ENCODE results near the gene FAM76A. TPM values are rescaled to one million over a fixed set of nuclear protein-coding genes. Genes with fewer than 3 reads are reported as not detected.

FAM76A gene
- total RNA-seq, 4 donors from 2014 or later: 4.9 to 14.7 (median 9.5) TPM

DNA sequence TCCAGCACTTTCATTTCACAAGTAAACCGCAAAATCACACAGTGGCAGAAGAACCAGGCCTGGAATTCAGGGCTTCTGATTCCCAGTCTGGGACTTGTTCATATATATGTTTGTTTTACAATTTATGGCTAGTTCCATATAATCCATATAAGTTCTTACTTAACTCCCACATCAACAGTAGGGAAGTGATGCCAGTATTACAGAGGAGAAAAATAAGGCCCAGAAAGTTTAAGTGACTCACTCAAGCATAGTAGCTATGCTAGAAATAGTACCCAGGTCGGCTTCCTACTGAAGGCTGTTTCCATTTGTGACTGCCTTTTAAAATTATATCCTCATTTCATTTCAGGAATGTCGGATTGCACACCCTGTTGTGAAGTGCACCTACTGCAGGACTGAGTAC is 1.4 kb downstream of the FAM76A start:
- Histone ChIP-seq H3K4me3 (peak overlapping the region in 1 of 4 donors; percentile 80), H3K9me3 (no peaks in the 10 kb centered on the region), H3K27me3 (no peaks in the 10 kb centered on the region), H3K4me1 (peaks cover 6 to 21% (median 7%) of the 10 kb centered on the region in 3 donors), H3K27ac (peak overlapping the region in 2 of 4 donors; percentile 92), H3K36me3 (peaks cover 0 to 36% (median 5%) of the 10 kb centered on the region in 3 donors)
- 63 to 65% methylated on average over 3 of the region's 3 CpGs for WGBS, 2 donors
- intact Hi-C loops (cut with DNase I): no loop called here
- TF ChIP-seq, protein P1, sequence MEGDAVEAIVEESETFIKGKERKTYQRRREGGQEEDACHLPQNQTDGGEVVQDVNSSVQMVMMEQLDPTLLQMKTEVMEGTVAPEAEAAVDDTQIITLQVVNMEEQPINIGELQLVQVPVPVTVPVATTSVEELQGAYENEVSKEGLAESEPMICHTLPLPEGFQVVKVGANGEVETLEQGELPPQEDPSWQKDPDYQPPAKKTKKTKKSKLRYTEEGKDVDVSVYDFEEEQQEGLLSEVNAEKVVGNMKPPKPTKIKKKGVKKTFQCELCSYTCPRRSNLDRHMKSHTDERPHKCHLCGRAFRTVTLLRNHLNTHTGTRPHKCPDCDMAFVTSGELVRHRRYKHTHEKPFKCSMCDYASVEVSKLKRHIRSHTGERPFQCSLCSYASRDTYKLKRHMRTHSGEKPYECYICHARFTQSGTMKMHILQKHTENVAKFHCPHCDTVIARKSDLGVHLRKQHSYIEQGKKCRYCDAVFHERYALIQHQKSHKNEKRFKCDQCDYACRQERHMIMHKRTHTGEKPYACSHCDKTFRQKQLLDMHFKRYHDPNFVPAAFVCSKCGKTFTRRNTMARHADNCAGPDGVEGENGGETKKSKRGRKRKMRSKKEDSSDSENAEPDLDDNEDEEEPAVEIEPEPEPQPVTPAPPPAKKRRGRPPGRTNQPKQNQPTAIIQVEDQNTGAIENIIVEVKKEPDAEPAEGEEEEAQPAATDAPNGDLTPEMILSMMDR (IDR thresholded peaks at IDR 0.05): no peak
- no peak for TF ChIP-seq POLR2A (IDR thresholded peaks at IDR 0.05)
- DNase-seq: no peak

DNA sequence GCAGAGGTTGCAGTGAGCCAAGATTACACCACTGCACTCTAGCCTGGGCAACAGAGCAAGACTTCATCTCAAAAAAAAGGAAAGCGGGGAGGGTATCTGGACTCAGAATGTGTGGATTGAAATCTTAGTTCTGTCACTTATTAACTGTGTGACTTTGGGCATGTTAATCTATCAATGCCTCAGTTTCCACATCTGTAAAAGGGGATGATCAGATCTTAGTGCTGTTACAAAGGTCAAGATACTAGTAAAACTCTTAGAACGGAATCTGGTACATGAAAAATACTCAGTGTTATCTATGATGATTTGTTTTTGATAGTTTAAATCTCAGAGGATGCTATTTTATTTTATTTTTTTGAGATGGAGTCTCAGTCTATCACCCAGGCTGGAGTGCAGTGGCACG is 10.5 kb downstream of the FAM76A start:
- Histone ChIP-seq H3K4me3 (no peak overlapping the region), H3K9me3 (no peaks in the 10 kb centered on the region), H3K36me3 (peaks cover 0 to 87% (median 12%) of the 10 kb centered on the region in 3 donors), H3K27me3 (no peaks in the 10 kb centered on the region), H3K27ac (no peak overlapping the region), H3K4me1 (no peaks in the 10 kb centered on the region)
- 92% methylated on average over 3 of the region's 3 CpGs for WGBS, 2 donors
- intact Hi-C loops (cut with DNase I): no loop called here
- DNase-seq: no peak
- TF ChIP-seq POLR2A (IDR thresholded peaks at IDR 0.05): no peak
- TF ChIP-seq, protein P1 (IDR thresholded peaks at IDR 0.05): no peak

DNA sequence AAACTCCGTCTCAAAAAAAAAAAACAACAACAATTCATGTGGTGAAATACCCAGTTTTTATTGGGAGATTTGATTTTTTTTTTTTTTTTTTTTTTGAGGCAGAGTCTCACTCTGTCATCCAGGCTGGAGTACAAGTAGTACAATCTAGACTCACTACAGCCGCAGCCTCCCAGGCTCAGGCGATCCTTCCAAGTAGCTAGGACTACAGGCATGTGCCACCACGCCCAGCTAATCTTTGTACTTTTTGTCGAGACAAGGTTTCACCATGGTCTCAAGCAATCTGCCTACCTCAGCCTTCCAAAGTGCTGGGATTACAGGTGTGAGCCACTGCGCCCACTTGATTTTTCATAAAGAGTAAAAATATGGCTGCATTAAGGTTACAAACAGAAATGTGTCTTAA is 15.4 kb downstream of the FAM76A start:
- no peak overlapping the region for H3K27ac ChIP-seq
- H3K27me3 ChIP-seq: no peaks in the 10 kb centered on the region
- WGBS, 2 donors: 75 to 85% methylated on average over 6 of the region's 6 CpGs
- intact Hi-C loops (cut with DNase I): no loop called here
- no peak overlapping the region for H3K4me3 ChIP-seq
- H3K4me1 ChIP-seq: no peaks in the 10 kb centered on the region
- DNase-seq: no peak
- peaks cover 13 to 80% (median 14%) of the 10 kb centered on the region in 3 donors for H3K36me3 ChIP-seq
- TF ChIP-seq POLR2A (IDR thresholded peaks at IDR 0.05): no peak
- TF ChIP-seq, protein P1 (IDR thresholded peaks at IDR 0.05): no peak
- H3K9me3 ChIP-seq: no peaks in the 10 kb centered on the region

DNA sequence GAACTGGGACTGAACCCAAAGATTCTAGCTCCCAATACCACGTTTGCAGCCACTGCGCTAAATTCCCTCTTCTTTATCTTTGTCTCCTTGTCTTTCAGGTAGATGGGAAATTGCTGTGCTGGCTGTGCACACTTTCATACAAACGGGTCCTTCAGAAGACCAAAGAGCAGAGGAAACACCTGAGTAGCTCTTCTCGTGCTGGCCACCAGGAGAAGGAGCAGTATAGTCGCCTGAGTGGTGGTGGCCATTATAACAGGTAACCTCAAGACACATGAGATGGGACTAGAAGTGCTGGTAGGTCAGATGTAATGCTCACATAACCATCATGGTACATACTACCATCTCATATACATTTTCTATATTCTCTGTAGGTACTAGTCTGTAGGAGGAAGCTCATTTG is 18.8 kb downstream of the FAM76A start:
- intact Hi-C loops (cut with DNase I): no loop called here

DNA sequence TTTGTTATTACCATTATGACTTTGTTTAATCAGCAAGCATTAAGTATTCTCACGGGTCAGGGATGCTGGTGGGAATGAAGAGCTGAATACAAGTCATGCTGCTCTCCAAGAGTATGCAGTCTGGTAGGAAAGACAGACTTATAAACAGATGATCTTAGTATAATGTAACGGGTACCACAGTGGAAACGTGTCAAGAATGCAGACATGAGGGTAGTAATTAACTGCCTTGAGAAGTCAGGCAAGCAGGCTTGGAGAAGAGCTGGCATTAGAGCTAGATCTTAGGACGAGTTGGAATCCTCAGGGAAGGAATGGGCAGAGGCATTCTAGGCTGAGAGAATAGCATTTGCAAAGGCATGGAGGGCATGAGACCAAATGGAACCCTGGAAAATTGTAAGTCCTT is 19.7 kb downstream of the FAM76A start:
- TF ChIP-seq, protein P1 (IDR thresholded peaks at IDR 0.05): no peak
- no peak for TF ChIP-seq POLR2A (IDR thresholded peaks at IDR 0.05)
- WGBS, 2 donors: 86 to 89% methylated on average over 4 of the region's 4 CpGs
- Histone ChIP-seq H3K27me3 (no peaks in the 10 kb centered on the region), H3K27ac (no peak overlapping the region), H3K9me3 (no peaks in the 10 kb centered on the region), H3K4me1 (no peaks in the 10 kb centered on the region), H3K36me3 (peaks cover 19 to 81% (median 31%) of the 10 kb centered on the region in 3 donors), H3K4me3 (no peak overlapping the region)
- intact Hi-C loops (cut with DNase I): no loop called here
- no peak for DNase-seq

More for the DNA sequence above, 18.8 kb downstream of the FAM76A start:
- Histone ChIP-seq H3K36me3 (peaks cover 13 to 79% (median 21%) of the 10 kb centered on the region in 3 donors), H3K4me3 (no peak overlapping the region), H3K27ac (no peak overlapping the region), H3K4me1 (no peaks in the 10 kb centered on the region), H3K27me3 (no peaks in the 10 kb centered on the region), H3K9me3 (no peaks in the 10 kb centered on the region)
- 82 to 83% methylated on average over 5 of the region's 5 CpGs for WGBS, 2 donors
- no peak for TF ChIP-seq POLR2A (IDR thresholded peaks at IDR 0.05)
- TF ChIP-seq, protein P1 (IDR thresholded peaks at IDR 0.05): no peak
- DNase-seq: no peak

All from esophagus squamous epithelium (tissue), 5 donors.